RWPE1 (cell line): ENCODE measurements around the gene PCDHGA5.
A peak's percentile ranks its signal among the peaks of the same experiment; 100 is the strongest.
"Not testable (repeated sequence)": the region's sequence is repeated elsewhere in the genome, so short reads cannot be mapped to it uniquely, and the experiment has no call there.

Experiments
- CTCF ChIA-PET: fragments of 350-600 bp; sonication (Branson Sonifier 250); formaldehyde crosslinking; extraction: SDS; loops from one replicate; lab custom pipeline; 2021; lab: Yijun Ruan, JAX
- POLR2A ChIA-PET: fragments of 400-600 bp; formaldehyde crosslinking; extraction: SDS; loops from one replicate; lab custom pipeline; 2020; ENCODE audit warnings: antibody characterized with exemption; ENCODE audit not compliant: low non-redundant PET; lab: Yijun Ruan, JAX
- DNase-seq: peaks from one replicate; pipeline ENCODE4 v3.0.0; 2012; ENCODE audit warnings: low spot score
- H3K27ac ChIP-seq: fragments of 450-650 bp; 2 replicates; pipeline ENCODE4 v1.5.1; 2017
- TF ChIP-seq, protein P1 (sequence below): fragments of 450-650 bp; conservative IDR thresholded peaks from 2 replicates; pipeline ENCODE4 v1.5.1; 2017; ENCODE audit warnings: low read depth, mild to moderate bottlenecking

The PCDHGA5 gene

DNA sequence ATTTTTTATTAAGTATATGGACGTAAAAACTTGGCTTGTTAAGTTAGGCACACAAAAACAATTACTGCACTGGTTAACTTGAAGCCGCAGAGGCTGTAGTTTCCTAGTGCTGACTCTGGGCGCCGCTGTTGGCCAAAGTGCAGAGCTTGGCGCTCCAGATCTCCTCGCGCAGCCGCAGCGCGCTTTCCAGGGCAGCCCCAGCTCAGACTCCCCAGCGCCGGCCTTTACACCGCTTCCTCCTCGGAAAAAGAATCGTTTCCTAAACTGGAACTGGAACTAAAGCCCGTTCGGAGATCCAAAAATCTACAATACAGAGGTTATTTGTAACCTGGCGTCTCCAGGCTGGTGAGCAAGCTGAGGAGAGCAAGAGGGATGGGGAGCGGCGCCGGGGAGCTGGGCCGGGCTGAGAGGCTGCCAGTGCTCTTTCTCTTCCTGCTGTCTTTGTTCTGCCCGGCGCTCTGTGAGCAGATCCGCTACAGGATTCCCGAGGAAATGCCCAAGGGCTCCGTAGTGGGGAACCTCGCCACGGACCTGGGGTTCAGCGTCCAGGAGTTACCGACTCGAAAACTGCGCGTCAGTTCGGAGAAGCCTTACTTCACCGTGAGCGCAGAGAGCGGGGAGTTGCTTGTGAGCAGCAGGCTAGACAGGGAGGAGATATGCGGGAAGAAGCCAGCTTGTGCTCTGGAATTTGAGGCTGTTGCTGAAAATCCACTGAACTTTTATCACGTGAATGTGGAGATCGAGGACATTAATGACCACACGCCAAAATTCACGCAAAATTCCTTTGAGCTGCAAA, 34.0 kb downstream of the PCDHGA5 start, which contains the start of gene PCDHGB5:
PCDHGB5 (plus strand) TSS at position 192 of the 796 bp plus-strand sequence; CDS start at position 373, 181 bp downstream.
- POLR2A ChIA-PET = not testable (repeated sequence)
- DNase-seq = peak; percentile 48
- TF ChIP-seq, protein P1, sequence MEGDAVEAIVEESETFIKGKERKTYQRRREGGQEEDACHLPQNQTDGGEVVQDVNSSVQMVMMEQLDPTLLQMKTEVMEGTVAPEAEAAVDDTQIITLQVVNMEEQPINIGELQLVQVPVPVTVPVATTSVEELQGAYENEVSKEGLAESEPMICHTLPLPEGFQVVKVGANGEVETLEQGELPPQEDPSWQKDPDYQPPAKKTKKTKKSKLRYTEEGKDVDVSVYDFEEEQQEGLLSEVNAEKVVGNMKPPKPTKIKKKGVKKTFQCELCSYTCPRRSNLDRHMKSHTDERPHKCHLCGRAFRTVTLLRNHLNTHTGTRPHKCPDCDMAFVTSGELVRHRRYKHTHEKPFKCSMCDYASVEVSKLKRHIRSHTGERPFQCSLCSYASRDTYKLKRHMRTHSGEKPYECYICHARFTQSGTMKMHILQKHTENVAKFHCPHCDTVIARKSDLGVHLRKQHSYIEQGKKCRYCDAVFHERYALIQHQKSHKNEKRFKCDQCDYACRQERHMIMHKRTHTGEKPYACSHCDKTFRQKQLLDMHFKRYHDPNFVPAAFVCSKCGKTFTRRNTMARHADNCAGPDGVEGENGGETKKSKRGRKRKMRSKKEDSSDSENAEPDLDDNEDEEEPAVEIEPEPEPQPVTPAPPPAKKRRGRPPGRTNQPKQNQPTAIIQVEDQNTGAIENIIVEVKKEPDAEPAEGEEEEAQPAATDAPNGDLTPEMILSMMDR = peak; percentile 77
- CTCF ChIA-PET = interaction anchor here (0.6 to 2.2 kb wide), 10 partner anchors 11 to 166 kb away, joined by 3 to 13 read pairs (median 4); partner anchors contain the start of genes PCDHGA1, PCDHGB4 and PCDHGC3
- 0 out of 2 replicates have a peak within 1 kb of the TSS, but pooled peaks have one; percentile 20 for H3K27ac ChIP-seq

DNA sequence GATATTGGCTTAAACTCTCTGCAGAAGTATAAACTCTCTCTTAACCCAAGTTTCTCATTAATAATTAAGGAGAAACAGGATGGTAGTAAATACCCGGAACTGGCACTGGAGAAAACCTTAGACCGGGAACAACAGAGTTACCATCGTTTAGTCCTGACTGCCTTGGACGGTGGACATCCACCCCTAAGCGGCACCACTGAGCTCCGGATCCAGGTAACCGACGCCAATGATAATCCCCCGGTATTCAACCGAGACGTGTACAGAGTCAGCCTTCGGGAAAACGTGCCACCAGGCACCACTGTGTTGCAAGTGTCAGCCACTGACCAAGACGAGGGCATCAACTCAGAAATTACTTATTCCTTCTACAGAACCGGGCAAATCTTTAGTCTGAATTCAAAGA, 34.6 kb downstream of the PCDHGA5 start:
- H3K27ac ChIP-seq = no peak overlapping the region
- DNase-seq = no peak
- ChIA-PET POLR2A (no interaction called here), CTCF (interaction anchor here (1.7 kb wide), 1 partner anchor 68 kb away, joined by 4 read pairs; the partner anchor contains the start of gene PCDHGA1)
- TF ChIP-seq, protein P1 = no peak

DNA sequence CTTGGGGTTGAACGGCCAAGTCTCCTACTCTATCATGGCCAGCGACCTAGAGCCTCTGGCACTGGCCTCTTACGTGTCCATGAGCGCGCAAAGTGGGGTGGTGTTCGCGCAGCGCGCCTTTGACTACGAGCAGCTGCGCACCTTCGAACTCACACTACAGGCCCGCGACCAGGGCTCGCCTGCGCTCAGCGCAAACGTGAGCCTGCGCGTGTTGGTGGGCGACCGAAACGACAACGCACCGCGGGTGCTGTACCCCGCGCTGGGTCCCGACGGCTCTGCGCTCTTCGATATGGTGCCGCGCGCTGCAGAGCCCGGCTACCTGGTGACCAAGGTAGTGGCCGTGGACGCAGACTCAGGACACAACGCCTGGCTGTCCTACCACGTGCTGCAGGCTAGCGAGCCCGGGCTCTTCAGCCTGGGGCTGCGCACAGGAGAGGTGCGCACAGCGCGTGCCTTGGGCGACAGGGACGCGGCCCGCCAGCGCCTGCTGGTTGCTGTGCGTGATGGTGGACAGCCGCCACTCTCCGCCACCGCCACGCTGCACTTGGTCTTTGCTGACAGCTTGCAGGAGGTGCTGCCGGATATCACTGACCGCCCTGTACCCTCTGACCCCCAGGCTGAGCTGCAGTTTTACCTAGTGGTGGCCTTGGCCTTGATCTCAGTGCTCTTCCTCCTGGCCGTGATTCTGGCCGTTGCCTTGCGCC, 35.7 kb downstream of the PCDHGA5 start:
- CTCF ChIA-PET = interaction anchor here (0.5 kb wide), 1 partner anchor 9 kb away, joined by 3 read pairs; no protein-coding TSS in a partner anchor
- DNase-seq = no peak
- H3K27ac ChIP-seq = no peak overlapping the region
- POLR2A ChIA-PET = no interaction called here
- TF ChIP-seq, protein P1 = no peak

DNA sequence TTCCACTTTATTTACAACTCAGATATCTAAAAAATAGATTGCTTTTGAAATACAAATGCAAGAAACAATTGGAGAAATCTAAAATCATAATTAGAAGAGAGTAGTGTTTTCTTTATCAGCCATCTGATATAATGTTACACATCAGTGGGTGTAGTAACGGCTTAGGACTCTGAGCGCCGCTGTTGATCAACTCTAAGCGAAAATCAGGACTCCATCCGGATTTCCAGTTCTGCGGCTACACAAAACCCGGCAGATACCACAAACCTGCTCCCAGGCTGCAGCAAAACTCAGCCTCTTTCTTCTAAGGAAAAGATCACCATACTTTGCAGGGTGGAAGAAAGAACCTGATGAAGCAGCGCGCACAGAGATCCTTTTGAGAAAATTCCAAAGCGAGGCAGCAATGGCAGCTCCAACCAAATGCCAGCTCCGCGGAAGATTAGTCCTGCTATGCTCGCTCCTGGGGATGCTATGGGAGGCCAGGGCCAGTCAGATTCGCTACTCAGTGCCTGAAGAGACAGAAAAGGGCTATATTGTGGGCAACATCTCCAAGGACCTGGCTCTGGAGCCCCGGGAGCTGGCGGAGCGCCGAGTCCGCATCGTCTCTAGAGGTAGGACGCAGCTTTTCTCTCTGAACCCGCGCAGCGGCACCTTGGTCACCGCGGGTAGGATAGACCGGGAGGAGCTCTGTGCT, 38.7 kb downstream of the PCDHGA5 start, which contains the start of gene PCDHGA9:
PCDHGA9 (plus strand) TSS at position 226 of the 691 bp plus-strand sequence; CDS start at position 401, 175 bp downstream.
- CTCF ChIA-PET = interaction anchor here (0.6 to 1.4 kb wide), 9 partner anchors 15 to 516 kb away, joined by 3 to 7 read pairs (median 5); partner anchors contain the start of genes PCDHAC1 and PCDHGB7
- TF ChIP-seq, protein P1 = peak; percentile 23; the same call in 1 of the 2 replicates
- DNase-seq = peak; percentile 47
- POLR2A ChIA-PET = interaction anchor here (1.1 kb wide), 1 partner anchor 107 kb away, joined by 3 read pairs; no protein-coding TSS in a partner anchor
- H3K27ac ChIP-seq = no peak within 1 kb of the TSS

DNA sequence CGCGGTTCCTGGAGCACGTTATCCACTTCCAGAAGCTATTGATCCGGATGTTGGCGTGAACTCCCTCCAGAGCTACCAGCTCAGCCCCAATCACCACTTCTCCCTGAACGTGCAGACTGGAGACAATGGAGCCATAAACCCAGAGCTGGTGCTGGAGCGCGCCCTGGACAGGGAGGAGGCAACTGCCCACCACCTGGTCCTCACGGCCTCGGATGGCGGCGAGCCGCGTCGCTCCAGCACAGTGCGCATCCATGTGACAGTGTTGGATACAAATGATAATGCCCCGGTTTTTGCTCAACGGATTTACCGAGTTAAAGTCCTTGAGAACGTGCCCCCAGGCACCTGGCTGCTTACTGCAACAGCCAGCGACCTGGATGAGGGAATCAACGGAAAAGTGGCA, 39.4 kb downstream of the PCDHGA5 start:
- TF ChIP-seq, protein P1 = no peak
- POLR2A ChIA-PET = interaction anchor here (1.1 kb wide), 1 partner anchor 106 kb away, joined by 3 read pairs; no protein-coding TSS in a partner anchor
- H3K27ac ChIP-seq = no peak overlapping the region
- DNase-seq = no peak
- CTCF ChIA-PET = interaction anchor here (0.6 to 1.4 kb wide), 10 partner anchors 14 to 517 kb away, joined by 3 to 7 read pairs (median 4); partner anchors contain the start of genes PCDHAC1 and PCDHGB7
